Mesodermal cell (in vitro differentiated cells): Measurements from ENCODE around the gene SIRT7.
"Not testable (repeated sequence)": the region's sequence is repeated elsewhere in the genome, so short reads cannot be mapped to it uniquely, and the experiment has no call there.

Experiments used
- H3K27ac ChIP-seq: 2 replicates; pipeline ENCODE4 v1.7.0; 2013; ENCODE audit warnings: mild to moderate bottlenecking, low read depth, low read length, moderate library complexity; ENCODE audit not compliant: severe bottlenecking
- H3K36me3 ChIP-seq: 2 replicates; pipeline ENCODE4 v1.7.1; 2013; ENCODE audit warnings: mild to moderate bottlenecking, low read length, moderate library complexity; ENCODE audit not compliant: control insufficient read depth, insufficient read depth
- H3K4me1 ChIP-seq: one replicate; pipeline ENCODE4 v1.7.1; 2013; ENCODE audit warnings: mild to moderate bottlenecking, low read length; ENCODE audit not compliant: insufficient read depth, control insufficient read depth, poor library complexity, severe bottlenecking
- H3K4me3 ChIP-seq: 2 replicates; pipeline ENCODE4 v1.7.0; 2013; ENCODE audit warnings: low read length, control low read depth, mild to moderate bottlenecking; ENCODE audit not compliant: insufficient read depth, poor library complexity, severe bottlenecking; ENCODE audit errors: extremely low read depth
- H3K9me3 ChIP-seq: 2 replicates; pipeline ENCODE4 v1.7.1; 2013; ENCODE audit warnings: mild to moderate bottlenecking, low read length, moderate library complexity; ENCODE audit not compliant: control insufficient read depth
- WGBS, 2 experiments: methylation state at CpG; one replicate each; pipeline ENCODE4 v1.1.5; 2013; ENCODE audit warnings: missing lambda C conversion rate in 2 of 2; ENCODE audit not compliant: insufficient coverage in 2 of 2; 5-methylcytosine and 5-hydroxymethylcytosine counted together

SIRT7 gene

DNA sequence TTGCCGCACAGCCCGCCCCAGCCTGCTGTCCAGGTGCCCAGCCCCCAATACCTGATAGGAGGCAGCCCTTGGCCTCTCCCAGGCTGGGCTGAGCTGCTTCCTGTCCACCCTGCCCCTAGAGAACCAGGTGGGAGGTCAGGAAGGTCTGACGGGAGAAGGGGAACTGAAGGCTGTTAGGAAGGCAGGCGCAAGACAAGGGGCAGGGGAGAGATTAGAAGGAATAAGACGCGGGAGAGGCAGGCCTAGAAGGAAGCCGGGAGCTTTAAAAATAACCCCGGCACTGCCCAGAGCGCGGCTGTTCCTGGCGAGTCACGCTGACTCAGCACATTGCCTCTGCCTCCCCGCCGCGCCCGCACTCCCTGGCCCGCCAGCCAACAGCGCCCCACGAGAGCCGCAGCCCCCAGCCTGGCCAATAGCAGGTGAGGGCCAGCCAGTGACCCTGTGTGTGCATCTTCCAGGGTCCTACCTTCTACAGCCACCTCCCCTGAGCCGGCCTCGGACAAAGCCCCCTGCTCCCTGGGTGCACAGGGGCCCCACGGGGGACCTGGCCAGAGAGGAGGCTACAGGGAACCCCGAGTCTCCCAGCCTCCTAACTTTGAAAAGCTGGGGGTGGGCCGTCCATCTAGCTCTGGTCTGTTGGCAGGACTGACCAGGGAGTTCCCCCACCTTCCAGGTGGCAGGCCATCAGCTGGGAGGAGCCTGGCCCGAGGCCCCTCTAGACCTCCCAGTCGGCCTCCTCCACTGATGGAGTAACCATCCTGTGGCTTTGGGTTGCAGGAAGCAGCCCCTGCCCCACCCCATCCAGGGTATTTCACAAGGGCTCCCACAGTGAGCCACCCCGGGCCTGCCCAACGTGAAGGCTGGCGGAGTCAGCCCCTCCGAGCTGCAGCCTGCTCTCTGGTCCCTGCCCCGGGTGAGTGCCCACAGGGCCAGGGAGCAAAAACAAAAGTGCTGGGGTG, 5.6 kb upstream of the SIRT7 start:
- peaks cover 27% of the 10 kb centered on the region for H3K4me1 ChIP-seq
- H3K4me3 ChIP-seq: peak overlapping the region; percentile 21
- no peaks in the 10 kb centered on the region for H3K9me3 ChIP-seq
- peak overlapping the region; percentile 83 for H3K27ac ChIP-seq
- WGBS, 2 experiments: 18 to 24% methylated on average over 23 to 27 of the region's 32 CpGs
- peaks cover 32% of the 10 kb centered on the region for H3K36me3 ChIP-seq

- WGBS, 2 experiments: 95 to 96% methylated on average over 50 of the region's 58 CpGs
- H3K36me3 ChIP-seq: peaks cover 32% of the 10 kb centered on the region
- no peak overlapping the region for H3K4me3 ChIP-seq
- peak overlapping the region; percentile 83 for H3K27ac ChIP-seq
- peaks cover 27% of the 10 kb centered on the region for H3K4me1 ChIP-seq
- H3K9me3 ChIP-seq: no peaks in the 10 kb centered on the region
These were observed 4.8 kb upstream of the SIRT7 start for GRCh38 chr17:81922566-81923301.

DNA sequence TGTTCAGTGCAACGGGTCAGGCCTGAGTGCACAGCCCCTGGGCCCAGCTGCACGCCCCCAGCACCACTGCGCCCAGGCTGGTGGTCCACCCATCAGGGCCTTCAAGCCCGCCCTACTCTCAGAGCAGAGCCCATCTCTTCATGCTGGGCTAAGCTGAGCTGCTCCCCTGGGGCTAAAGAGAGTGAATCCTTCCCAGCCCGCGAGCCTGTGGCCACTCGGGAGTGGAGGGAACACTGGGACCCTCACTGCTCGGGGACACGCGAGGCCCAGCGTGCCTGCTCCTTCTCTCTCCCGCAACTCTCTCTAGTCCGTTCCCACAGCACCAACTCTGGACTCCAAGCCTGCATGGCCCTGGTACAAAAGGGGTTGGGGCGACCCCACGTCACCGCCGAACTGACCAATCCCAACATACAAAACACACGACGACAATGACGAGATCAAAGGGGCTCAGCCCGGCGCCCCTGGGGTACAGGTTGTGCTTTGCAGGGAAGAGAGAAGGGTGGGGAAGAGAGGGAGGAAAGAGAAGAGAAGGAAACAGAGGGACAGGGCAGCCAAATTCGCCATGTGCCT, 4.1 kb upstream of the SIRT7 start:
- Histone ChIP-seq H3K4me1 (peaks cover 30% of the 10 kb centered on the region), H3K9me3 (no peaks in the 10 kb centered on the region), H3K27ac (no peak overlapping the region), H3K36me3 (peaks cover 32% of the 10 kb centered on the region), H3K4me3 (no peak overlapping the region)
- 95% methylated on average over 14 to 23 of the region's 23 CpGs for WGBS, 2 experiments

DNA sequence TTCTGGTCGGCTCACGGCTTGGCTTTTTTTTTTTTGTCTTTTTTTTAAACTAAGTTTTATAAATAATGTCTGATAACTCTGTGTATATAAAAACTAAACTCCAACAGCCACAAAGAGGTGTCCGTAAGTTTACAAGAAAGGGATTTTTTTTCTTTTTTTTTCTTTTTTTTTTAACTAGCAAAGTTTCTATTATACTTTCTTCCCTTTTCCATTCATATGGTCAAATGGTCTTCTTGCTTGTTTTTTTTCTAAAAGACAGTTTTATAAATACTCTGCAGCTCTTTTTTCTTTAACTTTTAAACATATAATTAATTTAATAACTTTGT, 3.5 kb upstream of the SIRT7 start:
- peaks cover 32% of the 10 kb centered on the region for H3K36me3 ChIP-seq
- no peaks in the 10 kb centered on the region for H3K9me3 ChIP-seq
- WGBS, 2 experiments: no CpG with 5 or more reads among the region's 3 CpGs
- peaks cover 34% of the 10 kb centered on the region for H3K4me1 ChIP-seq
- no peak overlapping the region for H3K27ac ChIP-seq
- no peak overlapping the region for H3K4me3 ChIP-seq

DNA sequence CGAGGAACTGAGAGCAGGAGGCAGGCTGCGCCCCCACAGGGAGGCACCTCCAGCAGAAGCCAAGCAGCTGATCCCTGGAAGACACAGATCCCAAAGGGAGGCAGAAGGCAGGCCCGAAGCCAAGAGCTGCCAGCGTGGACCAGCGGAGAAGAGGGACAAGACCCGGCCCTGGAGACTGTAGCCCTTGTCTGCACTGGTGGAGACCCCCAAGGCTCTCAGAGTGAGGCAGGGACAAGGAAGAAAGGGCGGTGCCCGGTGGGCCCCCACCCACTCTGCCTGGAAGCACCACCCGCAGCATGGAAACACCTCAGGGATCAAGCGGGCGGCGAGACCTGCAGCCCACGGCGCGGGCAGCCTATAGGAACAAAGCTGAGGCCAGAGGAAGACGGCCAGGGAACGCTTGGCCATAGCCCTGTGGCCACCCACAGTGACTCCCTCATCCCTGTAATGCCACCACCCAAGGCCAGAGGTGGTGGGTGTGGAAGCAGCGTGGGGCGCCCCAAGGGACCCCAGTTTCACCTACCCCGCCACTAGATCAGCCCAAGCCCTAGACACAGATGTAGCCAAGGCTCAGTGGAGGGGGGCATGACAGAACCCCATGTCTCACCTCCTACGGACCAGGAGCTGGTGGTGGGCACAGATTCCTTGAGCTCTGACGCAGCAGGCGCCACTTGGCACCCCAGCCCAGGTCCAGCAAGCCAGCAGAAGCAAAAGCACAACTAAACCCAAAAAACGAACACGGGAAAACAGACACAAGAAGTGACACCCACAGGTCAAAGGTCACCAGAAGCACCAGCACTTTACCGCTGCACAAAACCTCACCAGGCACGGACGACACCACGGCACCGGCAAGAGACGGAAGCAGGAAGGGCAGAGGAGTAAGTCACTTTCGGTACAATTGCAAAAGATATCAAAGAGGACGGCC, 2.9 kb upstream of the SIRT7 start:
- H3K4me1 ChIP-seq: peaks cover 30% of the 10 kb centered on the region
- no peaks in the 10 kb centered on the region for H3K9me3 ChIP-seq
- WGBS, 2 experiments: 95 to 97% methylated on average over 24 to 28 of the region's 33 CpGs
- no peak overlapping the region for H3K4me3 ChIP-seq
- H3K27ac ChIP-seq: no peak overlapping the region
- peaks cover 37% of the 10 kb centered on the region for H3K36me3 ChIP-seq

- H3K4me1 ChIP-seq: peaks cover 13% of the 10 kb centered on the region
- H3K4me3 ChIP-seq: no peak overlapping the region
- peaks cover 55% of the 10 kb centered on the region for H3K36me3 ChIP-seq
- H3K27ac ChIP-seq: no peak overlapping the region
- H3K9me3 ChIP-seq: no peaks in the 10 kb centered on the region
- 91 to 97% methylated on average over 8 to 13 of the region's 15 CpGs for WGBS, 2 experiments
These were observed 1.0 kb upstream of the SIRT7 start for GRCh38 chr17:81918832-81919545.

DNA sequence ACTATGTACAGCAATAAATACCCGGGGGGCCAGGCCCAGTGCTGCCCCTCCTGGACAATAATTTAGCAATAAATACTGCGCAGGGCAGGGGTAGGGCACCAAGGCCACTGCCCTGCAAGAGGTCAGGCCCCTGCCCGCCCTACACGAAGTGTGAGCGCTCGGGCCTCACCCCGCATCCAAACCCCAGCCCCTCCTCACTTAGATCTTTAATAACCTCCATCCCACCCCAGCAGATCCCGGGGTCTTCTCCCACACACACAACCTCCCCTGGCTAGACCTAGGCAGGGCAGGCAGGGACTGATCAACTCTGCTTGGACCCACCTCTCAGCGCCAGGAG, 325 bp upstream of the SIRT7 start:
- peaks cover 62% of the 10 kb centered on the region for H3K36me3 ChIP-seq
- not testable (repeated sequence) for H3K9me3 ChIP-seq, H3K27ac ChIP-seq, H3K4me3 ChIP-seq, H3K4me1 ChIP-seq
- WGBS, 2 experiments: 0 to 72% methylated on average over 1 to 4 of the region's 9 CpGs

DNA sequence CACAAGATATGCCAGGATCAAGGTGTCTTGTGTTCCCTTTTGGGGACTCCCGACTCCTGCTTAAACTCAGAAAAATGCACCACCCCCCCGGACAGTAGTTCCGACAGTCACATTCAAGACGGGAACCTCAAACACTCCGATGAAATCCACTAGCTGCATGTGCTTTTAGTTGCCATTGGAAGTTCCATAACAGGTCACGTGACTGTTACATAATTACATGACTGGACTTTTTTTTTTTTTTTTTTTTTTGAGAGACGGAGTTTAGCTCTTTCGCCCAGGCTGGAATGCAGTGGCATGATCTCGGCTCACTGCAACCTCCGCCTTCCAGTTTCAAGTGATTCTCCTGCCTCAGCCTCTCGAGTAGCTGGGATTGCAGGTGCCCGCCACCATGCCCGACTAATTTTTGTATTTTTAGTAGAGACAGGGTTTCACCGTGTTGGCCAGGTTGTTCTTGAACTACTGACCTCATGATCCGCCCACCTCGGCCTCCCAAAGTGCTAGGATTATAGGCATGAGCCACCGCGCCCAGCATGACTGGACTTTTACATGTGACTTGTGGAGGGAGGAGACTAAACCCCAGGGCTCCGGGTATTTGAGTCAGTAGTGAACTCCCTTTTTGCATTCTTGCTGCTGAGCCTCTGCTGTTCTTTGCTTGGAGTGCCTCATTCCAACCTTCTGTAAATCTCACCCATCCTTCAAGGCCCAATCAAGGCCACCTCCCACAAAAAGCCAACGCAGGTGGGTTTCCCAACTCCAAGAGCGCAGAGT, 1.6 kb downstream of the SIRT7 start:
- Histone ChIP-seq H3K4me1 (peaks cover 7% of the 10 kb centered on the region), H3K4me3 (peak overlapping the region; percentile 65), H3K9me3 (no peaks in the 10 kb centered on the region), H3K27ac (no peak overlapping the region), H3K36me3 (peaks cover 66% of the 10 kb centered on the region)
- 86 to 95% methylated on average over 16 to 17 of the region's 21 CpGs for WGBS, 2 experiments

GRCh38 chr17:81915331-81915730, 2.6 kb downstream of the SIRT7 start:
- H3K9me3 ChIP-seq: no peaks in the 10 kb centered on the region
- no peak overlapping the region for H3K27ac ChIP-seq
- peaks cover 7% of the 10 kb centered on the region for H3K4me1 ChIP-seq
- peaks cover 57% of the 10 kb centered on the region for H3K36me3 ChIP-seq
- H3K4me3 ChIP-seq: no peak overlapping the region
- 92 to 97% methylated on average over 11 to 12 of the region's 12 CpGs for WGBS, 2 experiments
